ENCODE results near the gene TMEM119. TPM values are rescaled to one million over a fixed set of nuclear protein-coding genes. Genes with fewer than 3 reads are reported as not detected.

Gene TMEM119
- total and polyA plus RNA-seq, 2 experiments from 2014 or later: 0.21 to 0.48 TPM

DNA sequence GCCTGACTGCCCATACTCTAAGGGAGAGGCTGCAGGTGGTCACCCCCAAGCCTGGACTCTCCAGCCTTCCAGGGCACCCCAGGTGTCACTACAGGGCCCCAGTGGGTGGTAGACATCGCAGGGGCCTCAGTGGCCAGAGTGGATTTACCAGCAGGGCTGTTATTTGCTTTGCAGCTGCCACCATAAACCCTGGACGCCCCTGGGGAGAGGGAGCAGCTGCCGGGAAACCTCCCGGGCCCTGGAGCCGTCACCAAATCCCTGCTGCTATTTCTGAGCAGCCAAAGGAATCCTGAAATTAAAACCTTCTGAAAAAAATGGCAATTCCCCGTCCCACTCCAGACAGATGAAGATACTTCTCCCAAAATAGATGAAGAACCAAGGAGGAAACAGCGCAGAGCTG, 13.9 kb downstream of the TMEM119 start:
- TF ChIP-seq, protein P1, sequence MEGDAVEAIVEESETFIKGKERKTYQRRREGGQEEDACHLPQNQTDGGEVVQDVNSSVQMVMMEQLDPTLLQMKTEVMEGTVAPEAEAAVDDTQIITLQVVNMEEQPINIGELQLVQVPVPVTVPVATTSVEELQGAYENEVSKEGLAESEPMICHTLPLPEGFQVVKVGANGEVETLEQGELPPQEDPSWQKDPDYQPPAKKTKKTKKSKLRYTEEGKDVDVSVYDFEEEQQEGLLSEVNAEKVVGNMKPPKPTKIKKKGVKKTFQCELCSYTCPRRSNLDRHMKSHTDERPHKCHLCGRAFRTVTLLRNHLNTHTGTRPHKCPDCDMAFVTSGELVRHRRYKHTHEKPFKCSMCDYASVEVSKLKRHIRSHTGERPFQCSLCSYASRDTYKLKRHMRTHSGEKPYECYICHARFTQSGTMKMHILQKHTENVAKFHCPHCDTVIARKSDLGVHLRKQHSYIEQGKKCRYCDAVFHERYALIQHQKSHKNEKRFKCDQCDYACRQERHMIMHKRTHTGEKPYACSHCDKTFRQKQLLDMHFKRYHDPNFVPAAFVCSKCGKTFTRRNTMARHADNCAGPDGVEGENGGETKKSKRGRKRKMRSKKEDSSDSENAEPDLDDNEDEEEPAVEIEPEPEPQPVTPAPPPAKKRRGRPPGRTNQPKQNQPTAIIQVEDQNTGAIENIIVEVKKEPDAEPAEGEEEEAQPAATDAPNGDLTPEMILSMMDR (IDR thresholded peaks at IDR 0.05; ENCODE audit: low read depth, low read length): no peak
- no peak overlapping the region for H3K4me3 ChIP-seq
- DNase-seq (ENCODE audit: low read depth in 1 of 2, low spot score in 1 of 2): no peak
- H3K4me1 ChIP-seq (ENCODE audit: low read depth): no peaks in the 10 kb centered on the region
- no peaks in the 10 kb centered on the region for H3K27me3 ChIP-seq
- no peaks in the 10 kb centered on the region for H3K36me3 ChIP-seq
- H3K27ac ChIP-seq: no peak overlapping the region
- no peaks in the 10 kb centered on the region for H3K9me3 ChIP-seq (ENCODE audit: low read depth)

DNA sequence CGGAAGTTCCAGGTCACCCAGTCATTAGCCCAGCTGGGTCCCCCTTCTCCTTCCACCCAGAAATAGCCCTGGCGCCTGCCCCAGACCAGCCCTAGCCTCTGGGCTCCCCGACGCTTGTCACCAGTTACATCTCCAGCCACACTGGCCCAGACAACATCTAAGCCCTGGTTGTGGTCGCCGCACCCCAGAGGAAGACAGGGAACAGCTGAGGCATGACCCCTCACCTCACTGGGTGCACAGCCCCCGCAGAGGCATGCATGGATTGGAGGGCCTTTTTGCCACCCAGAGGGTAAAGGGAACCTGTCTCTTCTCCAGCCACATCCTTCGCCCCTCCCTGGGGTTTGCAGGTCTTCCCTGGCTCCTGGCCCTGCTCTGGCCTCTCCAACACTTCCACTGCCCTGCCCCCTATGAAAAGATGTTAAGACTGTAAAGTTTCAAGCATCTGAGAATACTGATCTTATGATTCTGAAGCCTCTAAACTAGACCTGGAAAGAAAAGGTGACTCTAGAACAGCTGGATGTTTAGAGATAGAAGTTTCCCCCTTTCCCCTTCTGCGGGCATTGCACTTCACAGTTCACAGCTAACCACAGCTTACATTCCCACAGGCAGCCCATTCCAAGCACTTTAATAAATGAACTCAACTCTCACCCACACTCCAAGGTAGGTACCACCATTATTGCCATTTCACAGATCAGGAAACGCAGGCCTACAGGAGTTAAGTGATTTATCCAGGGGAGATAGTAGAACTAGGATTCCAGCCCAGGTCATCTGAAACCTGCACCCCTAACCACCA, 14.7 kb downstream of the TMEM119 start:
- Histone ChIP-seq H3K9me3 (ENCODE audit: low read depth) (no peaks in the 10 kb centered on the region), H3K4me3 (no peak overlapping the region), H3K36me3 (no peaks in the 10 kb centered on the region), H3K27ac (no peak overlapping the region), H3K27me3 (no peaks in the 10 kb centered on the region), H3K4me1 (ENCODE audit: low read depth) (no peaks in the 10 kb centered on the region)
- TF ChIP-seq, protein P1 (IDR thresholded peaks at IDR 0.05; ENCODE audit: low read depth, low read length): no peak
- no peak for DNase-seq (ENCODE audit: low read depth in 1 of 2, low spot score in 1 of 2)

DNA sequence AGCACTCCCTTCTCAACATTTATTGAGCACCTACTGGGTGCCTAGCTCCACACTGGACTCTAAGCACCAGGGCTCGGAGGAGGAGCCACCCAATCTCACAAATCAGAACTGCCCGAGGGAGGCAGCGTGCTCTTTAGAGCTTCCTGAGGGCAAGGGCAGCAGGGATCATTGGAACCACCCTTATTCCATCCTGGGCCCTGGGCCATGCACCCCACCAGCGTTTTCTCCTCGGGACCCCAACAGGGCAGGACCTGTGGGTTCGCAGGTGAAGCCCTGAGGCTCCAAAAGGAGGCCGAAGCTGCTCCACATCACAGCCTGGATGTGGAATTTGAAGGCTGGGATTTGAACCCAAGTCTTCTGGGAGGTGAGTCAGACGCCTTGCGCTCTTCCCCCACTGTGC, 15.4 kb downstream of the TMEM119 start:
- Histone ChIP-seq H3K36me3 (no peaks in the 10 kb centered on the region), H3K27ac (no peak overlapping the region), H3K9me3 (ENCODE audit: low read depth) (no peaks in the 10 kb centered on the region), H3K4me3 (no peak overlapping the region), H3K27me3 (no peaks in the 10 kb centered on the region), H3K4me1 (ENCODE audit: low read depth) (no peaks in the 10 kb centered on the region)
- no peak for DNase-seq (ENCODE audit: low read depth in 1 of 2, low spot score in 1 of 2)
- TF ChIP-seq, protein P1 (IDR thresholded peaks at IDR 0.05; ENCODE audit: low read depth, low read length): no peak

DNA sequence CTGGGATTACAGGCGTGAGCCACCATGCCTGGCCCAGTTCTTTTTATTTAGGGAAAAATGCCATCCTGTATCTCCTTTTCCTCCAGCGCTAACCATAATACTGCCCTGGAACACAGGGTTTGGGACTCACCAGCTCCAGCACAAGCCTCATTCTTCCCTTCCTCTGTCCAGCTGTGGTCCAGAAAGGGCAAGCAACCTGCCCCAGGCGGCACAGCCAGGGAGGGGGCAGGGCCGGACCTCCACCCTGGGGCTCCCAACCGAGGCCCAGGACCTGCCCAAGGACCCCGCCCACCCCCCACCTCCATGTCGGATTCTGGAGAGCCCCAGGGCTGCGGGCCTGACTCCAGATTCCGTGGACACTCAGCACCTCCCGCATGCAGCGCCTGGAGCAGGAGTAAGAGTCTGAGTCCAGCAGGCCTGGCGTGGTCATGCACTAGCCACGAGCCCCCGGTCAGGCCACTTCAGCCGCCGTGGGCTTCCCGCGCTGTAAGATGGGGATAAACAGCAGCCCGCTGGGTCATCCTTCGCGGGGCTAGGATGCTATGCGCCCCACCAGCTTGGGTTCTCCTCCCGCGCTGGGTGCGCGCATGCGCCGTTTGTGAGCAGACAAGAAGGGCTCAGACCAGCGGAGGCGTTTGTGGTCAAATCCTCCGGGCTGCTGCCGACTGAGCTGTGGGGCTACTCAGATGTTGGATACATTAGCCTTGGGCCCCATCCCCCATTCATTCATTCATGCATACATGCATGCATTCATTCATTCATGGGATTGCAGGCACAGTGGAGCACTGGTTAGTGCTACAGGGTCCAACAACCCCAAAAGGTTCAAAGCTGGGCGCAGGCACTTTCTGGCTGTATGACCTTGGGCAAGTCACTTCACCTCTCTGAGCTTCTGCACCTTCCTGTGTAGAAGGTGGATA, 16.3 kb downstream of the TMEM119 start:
- TF ChIP-seq, protein P1 (IDR thresholded peaks at IDR 0.05; ENCODE audit: low read depth, low read length): no peak
- Histone ChIP-seq H3K27ac (no peak overlapping the region), H3K9me3 (ENCODE audit: low read depth) (no peaks in the 10 kb centered on the region), H3K27me3 (no peaks in the 10 kb centered on the region), H3K4me3 (no peak overlapping the region), H3K36me3 (no peaks in the 10 kb centered on the region), H3K4me1 (ENCODE audit: low read depth) (no peaks in the 10 kb centered on the region)
- DNase-seq (ENCODE audit: low read depth in 1 of 2, low spot score in 1 of 2): no peak

DNA sequence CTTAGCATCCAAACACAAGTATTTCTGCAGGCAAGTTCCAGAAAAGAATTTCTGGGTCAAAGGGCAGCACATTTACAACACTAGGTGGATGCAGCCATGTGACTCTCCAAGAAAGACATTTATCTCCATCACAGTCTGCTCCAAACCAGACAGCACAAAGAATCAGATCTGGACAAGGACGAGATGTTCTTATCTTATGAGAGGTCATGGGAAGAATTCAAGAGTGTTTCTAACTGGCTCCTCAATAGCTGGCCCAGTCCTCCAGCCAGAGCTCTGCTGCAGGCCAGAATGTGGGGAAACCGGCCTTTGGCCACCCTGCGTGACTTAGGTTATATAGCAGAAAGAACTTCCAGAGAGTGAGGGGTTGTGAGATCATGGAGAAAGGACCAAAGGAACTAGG, 17.4 kb downstream of the TMEM119 start:
- DNase-seq (ENCODE audit: low read depth in 1 of 2, low spot score in 1 of 2): peak in 1 of 2 donors; percentile 39
- Histone ChIP-seq H3K4me1 (ENCODE audit: low read depth) (no peaks in the 10 kb centered on the region), H3K9me3 (ENCODE audit: low read depth) (no peaks in the 10 kb centered on the region), H3K4me3 (no peak overlapping the region), H3K27ac (no peak overlapping the region), H3K36me3 (no peaks in the 10 kb centered on the region), H3K27me3 (no peaks in the 10 kb centered on the region)
- TF ChIP-seq, protein P1 (IDR thresholded peaks at IDR 0.05; ENCODE audit: low read depth, low read length): no peak
